GM19238 (cell line): ENCODE results near the gene RAG1.

Experiments used
- DNase-seq: peaks from one replicate; pipeline ENCODE4 v3.0.0; 2011; ENCODE audit warnings: low spot score; ENCODE audit not compliant: insufficient read length

RAG1 gene

DNA sequence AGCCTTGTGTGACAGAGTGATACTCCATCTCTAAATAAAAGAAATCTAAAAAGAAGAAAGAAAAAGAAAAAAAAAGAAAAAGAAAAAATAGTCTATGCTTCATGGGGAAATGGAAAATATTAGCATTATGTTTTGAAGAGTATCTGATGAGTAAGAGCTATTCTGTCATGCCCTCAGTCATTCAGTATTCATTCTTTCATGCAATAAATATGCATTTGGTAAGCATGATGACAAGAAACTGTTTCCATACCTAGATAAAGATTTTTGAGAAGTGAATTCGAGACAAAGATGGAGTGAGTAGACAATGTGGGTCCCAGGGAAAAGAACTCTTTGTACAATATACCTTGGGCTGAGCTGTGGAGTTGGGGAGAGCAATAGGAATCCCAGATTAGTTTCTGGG, 20.3 kb downstream of the RAG1 start:
- no peak for DNase-seq

DNA sequence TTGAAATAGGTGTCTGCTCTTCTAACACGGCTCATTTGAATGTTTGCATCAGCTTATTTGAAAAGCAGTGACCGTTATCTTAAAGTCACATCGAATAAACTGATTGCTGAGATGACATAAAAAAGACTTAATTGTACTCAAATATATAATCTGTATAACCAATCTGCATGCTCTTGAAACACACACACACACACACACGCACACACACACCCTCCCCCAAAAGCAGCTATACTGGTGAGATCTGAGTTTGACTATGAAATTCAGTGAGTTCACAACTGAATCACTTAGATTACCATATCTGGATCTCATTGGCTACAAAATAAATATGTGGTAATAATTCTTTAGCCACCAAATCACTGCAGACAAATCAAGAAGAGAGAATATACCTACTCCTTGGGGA, 22.7 kb downstream of the RAG1 start:
- no peak for DNase-seq

- no peak for DNase-seq
Measured at GRCh38 chr11:36591433-36591832, 23.6 kb downstream of the RAG1 start.

DNA sequence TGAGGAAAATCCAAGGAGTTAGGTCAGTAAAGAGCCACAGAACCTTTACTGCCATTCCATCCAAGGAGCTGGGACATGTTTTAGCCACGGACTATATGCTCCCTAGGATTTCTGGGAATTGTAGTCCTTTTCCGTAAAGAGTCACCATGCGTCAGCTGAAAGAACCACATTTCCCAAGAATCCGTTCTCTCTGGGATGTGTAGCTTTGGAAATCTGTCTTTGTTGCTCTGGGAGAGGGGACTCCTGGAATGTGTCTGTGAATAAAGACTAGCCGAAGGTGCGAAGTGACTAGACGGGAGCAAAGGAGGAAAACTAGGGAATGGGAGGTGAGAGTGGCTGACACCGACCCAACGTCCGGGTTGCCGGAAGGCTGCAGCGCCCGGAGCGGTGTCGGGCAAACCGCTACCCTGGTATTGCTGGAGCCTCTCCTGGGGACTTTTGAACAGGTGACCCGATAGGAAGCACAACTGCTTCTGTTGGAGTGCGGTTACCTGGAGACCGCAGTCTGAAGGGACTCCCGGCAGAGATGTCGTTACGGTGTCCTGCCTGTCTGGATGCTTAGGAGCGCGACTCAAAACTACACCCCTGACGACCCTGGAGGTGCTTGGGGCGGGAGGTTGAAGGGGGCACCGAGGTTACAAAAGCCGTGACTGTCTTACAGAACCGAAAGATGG, 26.6 kb downstream of the RAG1 start, which contains the start of gene IFTAP:
Gene IFTAP, plus strand, starts transcription at position 187 of the 674 bp plus-strand sequence. CDS start 15,602 bp downstream, outside the sequence.
- no peak for DNase-seq

GRCh38 chr11:36596880-36597279, 29.1 kb downstream of the RAG1 start:
- no peak for DNase-seq

- no peak for DNase-seq
Measured at GRCh38 chr11:36598051-36598450, 30.2 kb downstream of the RAG1 start, which contains the start of gene RAG2. Gene RAG2 (minus strand): TSS chr11:36598236. CDS start chr11:36594168, 4,068 bp downstream.

GRCh38 chr11:36600180-36600579, 32.4 kb downstream of the RAG1 start:
- DNase-seq, result no peak

DNA sequence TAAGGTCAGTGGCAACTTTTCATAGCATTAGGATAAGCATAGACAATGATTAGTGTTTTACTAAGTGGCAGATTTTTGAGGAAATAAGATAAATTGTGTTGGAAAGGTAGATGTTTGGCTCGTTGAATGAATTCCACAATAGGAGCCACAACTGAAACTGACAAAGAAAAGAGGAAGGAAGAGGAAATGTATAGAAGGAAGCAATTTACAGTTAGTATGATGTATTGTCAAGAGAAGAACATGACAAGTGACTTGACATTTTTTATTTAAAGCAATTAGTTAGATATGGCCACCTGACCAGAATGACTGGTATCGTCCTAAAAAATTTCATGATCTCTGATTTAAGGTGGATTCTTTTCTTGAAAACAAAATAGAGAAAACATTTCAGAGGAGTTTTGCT, 33.3 kb downstream of the RAG1 start:
- DNase-seq, result no peak

DNA sequence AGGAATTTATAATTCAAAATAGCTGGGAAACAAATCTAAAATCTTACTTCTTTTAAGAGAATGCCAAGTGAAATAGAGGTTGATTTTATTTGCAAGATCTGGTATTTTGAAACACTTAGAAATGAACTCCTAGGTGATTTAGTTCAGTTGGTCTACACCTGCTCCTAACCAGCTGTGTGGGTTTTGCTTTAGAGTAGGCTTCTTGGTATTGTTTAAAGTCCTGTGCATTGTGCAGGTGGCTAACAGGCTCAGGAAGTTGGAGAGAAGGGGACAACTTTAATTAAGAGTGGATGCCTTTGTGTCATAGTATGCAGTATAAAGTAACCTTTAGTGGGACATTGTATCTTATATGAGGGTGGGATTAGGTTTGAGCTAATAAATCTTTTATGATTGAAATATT, 34.3 kb downstream of the RAG1 start:
- no peak for DNase-seq

DNA sequence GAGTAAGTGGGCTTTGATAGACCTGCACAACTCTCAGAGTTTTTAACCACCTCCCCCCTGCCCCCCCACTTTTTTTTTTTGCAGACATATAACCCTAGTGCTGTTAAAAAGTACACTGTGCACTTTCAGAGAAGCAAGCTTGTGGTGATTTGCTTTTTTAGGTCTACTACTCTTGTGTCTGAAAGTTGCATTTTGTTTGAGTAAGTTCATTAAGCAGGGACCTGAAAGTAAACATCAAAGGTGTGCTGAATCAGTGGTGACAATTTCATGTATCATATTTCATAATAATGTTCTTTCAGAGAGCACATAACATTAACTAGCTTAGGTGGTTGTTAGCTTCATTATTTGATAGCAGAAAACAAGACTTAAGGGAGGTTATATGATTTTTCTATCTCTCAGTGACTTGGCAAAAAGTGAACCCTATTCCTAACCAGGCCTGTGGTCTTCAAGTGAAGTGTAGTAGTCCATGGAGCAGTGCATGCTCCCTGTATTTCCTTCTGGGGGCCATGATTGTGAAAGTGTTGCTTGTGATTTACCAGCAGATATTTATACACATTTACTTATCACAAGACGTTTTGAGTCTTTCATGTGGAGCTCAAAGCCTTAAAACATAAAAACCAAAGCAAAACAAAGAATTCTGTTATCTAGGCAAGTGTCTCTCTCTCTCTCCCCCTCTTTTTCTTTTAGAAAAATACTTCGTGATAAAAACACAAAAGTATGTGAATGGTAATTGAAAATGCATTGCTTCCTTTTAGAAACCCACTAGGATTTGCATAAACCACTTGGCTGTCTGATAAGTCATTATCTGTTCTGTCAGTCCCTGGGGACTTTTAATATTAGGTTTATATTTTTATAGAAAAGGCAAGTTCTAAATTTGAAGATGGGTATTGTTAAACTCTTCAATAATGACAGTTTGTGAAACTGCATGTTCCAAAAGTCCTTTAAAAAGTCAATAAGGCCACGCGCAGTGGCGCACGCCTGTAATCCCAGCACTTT, 37.7 kb downstream of the RAG1 start:
- DNase-seq, result no peak

- no peak for DNase-seq
Measured at GRCh38 chr11:36608491-36609199, 40.8 kb downstream of the RAG1 start.

GRCh38 chr11:36609383-36609782, 41.6 kb downstream of the RAG1 start:
- no peak for DNase-seq

DNA sequence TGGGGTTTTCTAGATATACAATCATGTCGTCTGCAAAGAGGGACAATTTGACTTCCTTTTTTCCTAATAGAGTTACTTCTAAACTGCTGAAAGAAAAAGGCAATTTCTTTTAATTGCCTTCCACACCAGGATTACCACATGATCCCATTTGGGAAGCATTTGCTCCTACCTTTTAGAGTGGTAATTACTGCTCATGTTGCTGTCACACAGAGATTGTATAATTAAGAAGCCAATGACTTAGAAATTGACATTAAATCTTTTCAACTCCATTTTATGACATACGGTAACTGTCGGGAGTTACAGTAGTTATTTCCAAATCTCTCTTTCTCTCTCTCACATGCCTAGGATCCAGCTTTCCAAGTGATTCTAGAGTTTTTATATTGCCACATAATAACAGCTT, 48.0 kb downstream of the RAG1 start:
- DNase-seq, result no peak

DNA sequence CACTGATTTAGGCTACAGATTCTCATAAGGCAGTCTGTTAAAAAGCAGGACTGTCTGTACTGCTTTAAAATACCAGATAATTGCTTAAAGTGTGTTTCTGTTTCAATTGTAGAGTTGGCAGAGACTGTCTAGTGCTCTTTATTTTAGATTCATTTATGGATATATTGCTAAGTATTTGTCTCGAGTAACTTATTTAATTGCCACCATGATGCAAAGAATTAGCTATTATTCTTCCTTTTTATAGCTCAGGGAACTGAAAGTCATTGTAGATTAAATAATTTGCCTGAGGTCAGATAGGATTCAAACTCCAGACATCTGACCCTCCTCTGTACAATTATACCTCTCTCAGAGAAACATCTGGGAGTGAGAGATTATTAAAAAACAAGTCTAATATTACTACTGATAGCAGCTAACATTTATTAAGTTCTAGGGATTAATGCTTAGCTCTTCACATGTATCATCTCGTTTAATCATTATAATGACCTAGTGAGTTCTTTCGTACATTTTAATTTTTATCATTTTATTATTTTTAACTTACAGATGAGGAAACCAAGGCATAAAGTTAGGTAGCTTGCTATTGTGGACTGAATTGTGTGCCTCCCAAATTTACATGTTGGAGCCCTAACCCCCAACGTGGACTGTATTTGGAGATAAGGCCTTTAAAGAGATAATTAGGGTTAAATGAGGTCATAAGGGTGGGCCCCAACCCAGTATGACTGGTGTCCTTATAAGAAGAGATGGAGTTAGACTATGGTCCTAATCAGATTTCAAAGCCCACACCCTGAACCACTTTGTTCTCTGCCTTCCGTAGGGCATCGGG, 49.9 kb downstream of the RAG1 start:
- no peak for DNase-seq

DNA sequence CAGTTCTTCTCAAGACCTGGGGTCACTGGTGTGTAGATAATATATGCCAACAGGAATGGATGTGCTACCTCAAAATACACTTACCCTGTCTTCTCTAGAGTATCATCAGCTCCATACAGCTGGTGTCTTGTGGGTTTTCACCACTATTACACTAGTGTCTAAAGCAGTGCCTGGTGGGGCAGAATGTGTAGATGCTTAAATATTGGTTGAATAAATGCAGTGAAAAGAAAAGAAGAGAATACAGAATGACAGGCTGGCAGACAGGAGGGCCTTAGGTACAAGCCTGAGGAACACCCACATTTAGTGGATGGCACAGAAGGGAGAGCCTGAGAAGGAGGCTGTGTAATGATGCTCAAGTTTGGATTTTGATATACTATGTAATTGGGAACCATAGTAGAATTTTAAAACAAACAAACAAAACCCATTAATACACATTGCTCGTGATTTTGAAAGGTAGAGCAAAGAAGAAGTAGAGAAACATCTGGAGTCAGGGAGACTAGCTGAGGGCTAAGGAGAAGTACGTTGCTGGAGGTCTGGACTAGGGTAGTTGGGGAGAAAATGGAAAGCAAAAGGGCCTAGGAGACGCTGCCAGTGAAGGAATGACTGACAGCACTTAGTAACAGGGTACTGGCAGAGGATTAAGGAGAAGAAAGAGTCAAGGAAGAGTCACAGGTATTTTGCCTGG, 50.7 kb downstream of the RAG1 start:
- no peak for DNase-seq

DNA sequence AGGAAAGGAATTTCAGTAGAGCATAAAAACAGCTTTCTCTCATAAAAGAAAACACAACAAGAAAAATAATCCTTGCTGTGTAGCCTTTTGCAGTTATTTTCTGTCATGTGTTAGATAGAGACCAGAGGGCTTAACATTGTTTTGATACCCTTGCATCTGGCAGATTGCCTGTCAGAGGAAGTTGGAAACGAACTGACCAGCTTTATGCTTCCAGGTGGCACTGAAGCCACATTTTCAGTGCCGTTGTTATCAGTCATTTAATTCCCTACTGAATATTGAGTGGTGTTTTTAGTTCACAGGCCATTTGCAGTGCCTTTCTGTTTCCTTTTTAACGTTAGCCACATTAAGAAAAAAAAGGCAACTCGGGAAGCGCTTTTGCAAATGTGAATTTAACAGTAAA, 51.7 kb downstream of the RAG1 start:
- no peak for DNase-seq

DNA sequence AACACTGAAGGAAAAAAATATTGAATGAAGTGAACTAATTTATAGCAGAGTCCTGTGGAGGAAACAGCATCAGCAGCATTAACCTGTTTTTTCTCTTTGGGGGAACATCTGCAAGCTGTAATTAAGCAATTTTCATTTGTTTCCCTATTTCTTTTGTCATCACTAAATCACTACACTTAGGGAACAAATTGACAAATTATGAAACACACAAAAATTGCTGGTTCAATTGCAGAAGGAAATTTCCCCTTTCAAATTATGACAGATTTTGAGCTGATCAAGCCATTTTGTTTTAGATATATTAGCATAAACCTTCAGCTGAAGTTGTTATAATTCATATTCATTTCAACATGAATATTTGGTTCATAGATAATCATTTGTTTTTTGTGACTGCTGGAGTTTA, 52.4 kb downstream of the RAG1 start:
- no peak for DNase-seq

DNA sequence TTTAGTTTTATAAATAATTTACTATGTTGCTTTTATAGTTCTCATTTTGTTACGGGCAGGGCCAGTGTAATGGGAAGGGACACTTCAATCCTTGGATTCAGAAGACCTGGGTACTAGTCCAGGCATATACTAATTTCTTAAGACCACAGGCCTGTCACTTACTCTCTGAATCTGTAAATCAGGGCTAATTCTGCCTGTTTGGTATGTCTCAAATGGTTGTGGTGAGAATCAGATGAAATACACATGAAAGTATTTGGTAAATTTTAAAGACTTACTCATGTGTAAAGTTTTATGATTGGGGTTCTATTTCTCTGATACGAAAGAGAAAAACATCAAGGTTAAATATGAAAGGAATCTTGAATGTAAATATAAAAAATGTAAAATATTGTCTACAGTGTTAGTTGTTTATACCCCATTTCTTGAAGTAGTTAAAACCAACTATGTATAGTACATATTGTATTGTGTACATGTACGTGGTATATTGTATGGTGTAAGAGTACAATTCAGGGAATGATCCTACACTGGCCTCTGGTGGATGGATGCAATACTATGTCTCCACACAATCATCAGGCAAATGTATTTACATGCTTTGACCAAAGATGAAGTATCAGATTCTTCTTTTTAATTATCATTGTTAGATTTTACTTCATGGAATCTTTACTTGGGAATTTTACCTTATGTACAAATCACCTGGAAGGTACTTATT, 54.8 kb downstream of the RAG1 start:
- no peak for DNase-seq

- DNase-seq, result no peak
Measured at GRCh38 chr11:36623494-36623893, 55.7 kb downstream of the RAG1 start.

DNA sequence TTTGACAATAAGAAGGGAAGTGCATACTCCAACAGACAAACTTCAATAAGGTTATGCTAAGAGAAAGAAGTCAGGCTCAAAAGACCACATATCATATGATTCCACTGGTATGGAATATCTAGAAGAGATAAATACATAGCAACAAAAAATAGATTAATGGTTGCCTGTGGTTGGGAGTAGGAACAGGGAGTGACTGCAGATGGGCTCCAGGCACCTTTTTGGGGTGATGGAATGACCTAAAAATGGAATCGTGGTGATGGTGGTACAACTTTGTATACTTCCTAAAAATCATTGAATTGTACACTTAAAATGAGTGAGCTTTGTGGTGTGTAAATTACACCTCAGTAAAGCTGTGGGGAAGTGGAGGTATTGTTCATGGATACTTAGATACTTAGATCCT, 59.2 kb downstream of the RAG1 start:
- no peak for DNase-seq
